NCI-H526 (cell line): Measurements from ENCODE around the gene GAMT.

Source experiments
- DNase-seq, 2 experiments: peaks; one replicate each; lab custom pipeline; 2025; lab: John Stamatoyannopoulos, UW

The GAMT gene

DNA sequence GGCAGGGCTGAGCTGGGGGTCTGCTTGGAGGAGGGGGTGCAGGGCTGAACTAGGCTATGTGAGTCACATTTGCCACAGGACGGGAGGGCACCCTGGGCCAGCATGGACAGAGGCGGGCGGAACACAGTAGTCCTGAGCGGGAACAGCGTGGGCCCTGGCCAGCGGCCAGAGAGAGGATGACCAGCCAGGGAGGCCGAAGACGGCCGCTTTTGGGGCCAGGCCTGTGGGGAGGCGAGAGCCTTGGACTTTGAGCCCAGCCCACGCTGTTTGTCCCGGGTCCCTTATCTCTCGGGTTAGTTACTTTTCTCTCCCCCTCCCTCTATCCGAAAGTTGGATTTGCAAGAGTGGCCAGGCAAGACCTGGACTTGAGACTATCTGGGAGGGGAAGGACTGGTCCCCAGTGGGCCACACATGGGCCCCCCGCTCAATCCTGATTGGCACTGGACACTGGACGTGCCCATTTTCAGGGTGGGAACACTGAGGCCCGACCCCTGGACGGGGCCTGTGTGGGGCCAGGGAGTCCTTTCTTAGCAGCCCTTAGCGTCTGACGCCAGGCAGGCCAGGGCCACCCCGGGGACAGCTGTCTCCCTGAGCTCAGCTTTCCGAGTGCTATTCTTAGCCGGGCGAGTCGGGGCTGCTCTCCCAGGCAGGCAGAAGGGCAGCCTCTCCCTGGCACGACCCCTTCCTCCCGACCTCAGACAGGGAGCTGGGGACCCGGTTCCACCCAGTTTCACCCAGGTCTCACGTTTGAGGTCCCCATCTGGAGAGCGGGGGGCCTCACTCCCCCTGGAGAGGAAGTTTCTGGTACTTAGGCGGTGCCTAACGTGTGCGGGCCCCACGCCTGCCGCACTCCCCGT lies 833 bp downstream of the GAMT start:
- peak in 1 of 2 experiments; percentile 49 for DNase-seq

DNA sequence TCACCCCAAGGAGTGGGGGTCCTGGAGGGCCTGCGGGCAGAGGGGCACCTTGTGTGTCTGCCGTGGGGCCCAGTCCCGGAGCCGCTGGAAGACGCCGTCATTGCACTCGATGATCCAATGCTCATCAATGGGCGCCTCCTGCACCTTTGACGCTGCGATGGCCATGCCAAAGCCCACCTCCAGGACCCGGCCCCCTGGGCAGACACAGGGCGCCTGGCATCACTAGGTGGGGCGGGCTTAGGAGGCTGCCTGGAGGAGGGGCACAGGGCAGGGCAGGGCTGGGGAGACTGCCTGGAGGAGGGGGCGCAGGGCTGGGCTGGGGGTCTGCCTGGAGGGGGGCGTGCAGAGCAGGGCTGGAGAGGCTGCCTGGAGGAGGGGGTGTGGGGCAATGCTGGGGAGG lies 1.6 kb downstream of the GAMT start:
- no peak for DNase-seq

DNA sequence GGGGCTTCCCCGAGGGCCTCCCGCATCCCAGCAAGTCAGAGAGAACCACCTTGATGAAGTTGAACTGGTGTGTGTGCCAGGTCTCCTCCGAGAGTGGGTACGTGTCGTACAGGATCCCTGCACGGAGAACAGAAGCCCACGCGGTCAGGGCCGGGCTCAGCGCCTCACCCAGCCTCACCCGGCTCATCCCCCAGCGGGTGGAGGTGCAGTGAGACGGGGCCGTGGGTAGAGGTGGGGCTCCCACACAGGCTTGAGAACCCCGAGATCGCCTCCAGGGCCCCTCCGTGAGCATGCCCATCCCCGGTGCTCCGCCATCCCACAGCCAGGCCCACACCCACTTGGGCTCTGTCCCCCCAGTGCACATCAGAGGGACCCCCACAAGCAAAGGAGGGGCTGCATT lies 2.3 kb downstream of the GAMT start:
- DNase-seq = no peak

DNA sequence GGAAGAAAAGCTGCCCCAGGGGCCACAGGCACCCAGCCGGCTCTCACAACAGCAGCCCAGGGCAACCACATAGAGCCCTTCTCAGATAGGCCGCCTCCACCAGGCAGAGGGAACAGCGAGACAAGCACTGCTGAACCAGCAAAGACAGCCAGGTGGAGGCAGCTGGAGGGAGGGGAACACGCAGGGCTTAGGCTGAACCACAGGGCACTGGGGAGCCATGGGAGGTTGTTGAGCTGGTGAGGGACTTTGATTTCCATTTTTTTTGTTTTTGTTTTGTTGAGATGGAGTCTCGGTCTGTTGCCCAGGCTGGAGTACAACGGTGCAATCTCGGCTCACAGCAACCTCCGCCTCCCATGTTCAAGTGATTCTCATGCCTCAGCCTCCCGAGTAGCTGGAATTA lies 3.5 kb downstream of the GAMT start:
- no peak for DNase-seq

DNA sequence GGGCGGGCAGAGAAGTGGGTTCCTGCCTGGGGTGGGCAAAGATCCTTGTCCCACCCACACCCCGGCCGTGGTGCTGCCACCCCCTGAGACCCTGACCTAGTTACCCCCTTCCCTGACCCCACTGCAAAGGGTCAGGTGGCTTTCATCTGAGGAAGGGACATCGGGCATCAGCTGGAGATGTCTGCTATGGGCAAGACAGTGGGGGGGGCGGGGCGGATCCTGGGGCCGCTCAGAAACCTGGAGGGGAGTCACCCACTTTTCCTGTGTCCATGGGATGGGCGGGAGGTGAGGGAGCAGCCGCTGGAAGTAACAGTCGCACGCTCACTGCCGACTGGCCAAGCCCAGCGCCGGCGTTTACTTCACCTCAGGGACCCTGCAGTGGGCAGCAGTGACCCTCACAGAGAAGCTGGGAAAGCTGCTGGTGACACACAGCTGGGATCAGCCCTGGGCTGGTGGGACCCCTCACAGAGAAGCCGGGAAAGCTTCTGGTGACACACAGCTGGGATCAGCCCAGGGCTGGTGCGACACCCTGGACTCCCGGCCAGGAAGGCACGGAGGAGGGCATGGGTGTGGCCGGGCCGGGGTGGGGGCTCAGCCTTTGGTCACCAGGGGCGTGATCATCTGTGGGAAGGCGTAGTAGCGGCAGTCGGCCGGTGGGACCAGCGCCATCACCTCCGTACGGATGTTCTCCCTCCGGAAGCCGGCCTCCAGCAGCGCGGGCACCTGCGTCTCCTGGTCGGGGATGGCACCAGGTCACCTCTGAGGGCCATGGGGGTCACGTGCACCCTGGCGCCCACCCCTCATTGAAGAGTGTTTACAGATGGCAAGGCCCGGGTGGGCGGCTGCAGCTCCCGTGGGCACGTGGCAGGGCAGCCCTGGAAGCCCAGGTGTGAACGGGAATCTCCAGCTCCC lies 4.3 kb downstream of the GAMT start:
- no peak for DNase-seq

DNA sequence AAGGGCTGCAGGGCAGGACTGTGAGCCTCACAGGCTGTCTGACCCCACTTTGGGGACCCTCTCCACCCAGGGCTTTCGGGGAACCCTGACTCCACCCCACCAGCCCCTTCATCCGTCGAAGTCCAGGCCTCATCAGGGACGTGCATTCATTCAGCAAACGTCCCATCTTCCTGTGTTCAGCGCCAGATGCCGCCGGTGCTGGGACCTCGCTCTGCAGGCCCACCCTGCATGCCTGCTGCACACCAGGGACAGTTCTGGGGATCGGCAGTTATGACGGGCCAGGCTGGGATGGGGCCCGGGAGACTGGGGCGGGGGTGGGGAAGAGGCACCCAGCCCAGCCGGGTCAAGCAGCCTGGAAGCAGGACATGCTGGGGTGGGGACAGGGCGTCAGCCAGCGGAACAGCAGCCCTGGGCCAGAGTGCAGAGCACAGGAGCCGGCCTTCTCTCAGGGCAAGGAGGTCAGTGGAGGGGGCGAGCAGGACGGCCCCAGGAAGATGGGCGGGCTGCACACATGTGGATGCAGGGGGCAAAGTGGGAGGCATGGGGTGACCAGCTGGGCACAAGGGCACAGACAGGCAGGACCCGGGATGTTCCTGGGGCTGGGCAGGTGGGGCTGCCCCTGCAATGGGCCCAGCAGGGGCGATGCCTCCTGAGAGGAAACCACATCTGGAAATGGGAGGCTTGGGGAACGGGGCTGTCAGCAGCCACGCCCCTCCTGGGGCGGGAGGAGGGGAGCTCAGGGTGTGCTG lies 5.1 kb downstream of the GAMT start:
- DNase-seq = no peak

DNA sequence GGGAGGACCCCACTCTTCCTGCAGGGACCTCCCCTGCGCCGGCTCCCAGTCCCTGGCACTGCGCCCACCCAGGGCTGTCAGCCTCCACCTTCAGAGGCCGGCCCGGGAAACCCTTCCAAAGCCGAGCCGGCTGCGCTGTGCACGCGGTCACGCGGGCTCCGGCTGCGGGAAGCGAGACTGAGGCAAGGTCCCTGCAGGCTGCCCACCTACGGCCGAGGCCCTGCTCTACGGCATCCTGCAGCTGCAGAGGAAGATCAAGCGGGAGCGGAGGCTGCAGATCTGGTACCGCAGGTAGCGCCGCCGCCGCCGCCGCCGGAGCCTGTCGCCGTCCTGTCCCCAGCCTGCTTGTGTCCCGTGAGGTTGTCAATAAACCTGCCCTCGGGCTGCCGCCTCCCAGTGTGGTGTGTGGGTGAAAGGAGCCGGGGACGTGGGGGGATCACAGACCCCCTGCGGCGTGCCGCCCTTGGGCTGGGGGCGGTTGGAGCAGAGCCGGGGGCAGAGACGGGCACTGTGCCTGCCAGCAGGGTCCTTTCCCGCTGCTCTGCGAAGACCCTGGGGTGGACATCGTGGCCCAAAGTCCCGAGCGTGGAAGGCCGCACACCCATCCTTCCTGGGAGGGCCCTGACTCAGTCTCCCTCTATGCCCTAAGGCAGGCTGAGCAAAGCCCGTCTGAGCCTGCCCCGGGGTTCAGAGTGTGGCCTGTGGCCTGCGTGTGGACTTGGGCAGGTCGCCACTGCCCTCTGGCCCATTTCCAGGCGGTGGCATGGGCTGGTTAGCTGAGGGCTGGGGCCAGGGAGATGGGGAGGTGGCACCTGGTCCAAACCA lies 5.9 kb downstream of the GAMT start:
- peak in 1 of 2 experiments; percentile 40 for DNase-seq

DNA sequence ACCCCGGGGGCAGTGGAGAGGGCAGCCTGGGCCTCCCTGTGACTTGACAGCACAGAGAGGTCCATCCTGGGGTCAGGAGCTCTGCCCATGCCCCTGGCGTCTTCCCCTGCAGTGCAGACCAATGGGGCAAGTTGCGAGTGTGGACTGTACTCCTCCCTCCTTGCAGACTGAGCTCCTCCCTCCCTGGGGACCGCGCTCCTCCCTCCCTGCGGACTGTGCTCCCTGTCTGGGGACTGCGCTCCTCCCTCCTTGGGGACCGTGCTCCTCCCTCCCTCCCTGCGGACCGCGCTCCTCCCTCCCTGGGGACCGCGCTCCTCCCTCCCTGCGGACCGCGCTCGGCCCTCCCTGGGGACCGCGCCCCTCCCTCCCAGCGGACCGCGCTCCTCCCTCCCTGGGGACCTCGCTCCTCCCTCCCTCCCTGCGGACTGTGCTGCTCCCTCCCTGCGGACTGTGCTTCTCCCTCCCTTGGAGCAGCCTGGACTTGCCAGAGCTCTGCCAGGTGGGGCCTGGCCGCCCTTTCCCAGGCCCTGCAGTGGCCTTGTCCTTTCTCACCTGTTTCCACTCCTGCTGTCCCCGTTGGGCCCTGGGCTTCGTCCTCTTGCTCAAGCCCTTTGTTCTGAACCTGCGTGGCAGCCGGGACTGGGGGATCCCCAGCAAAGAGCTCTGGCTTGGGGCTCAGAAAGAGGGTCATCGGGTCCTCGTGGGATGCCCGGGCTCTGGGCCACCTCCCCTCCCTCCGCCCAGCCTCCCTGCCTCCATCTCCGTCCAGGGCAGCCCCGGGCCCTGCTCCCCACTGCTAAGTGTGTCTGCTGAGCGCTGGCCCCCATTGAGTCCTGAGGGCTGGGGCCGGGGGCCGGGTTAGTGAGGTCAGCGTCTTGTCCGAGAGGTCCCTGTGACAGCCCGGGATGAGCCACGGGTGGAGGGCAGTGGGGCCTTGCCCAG lies 6.8 kb downstream of the GAMT start:
- DNase-seq = peak in 1 of 2 experiments; percentile 87

DNA sequence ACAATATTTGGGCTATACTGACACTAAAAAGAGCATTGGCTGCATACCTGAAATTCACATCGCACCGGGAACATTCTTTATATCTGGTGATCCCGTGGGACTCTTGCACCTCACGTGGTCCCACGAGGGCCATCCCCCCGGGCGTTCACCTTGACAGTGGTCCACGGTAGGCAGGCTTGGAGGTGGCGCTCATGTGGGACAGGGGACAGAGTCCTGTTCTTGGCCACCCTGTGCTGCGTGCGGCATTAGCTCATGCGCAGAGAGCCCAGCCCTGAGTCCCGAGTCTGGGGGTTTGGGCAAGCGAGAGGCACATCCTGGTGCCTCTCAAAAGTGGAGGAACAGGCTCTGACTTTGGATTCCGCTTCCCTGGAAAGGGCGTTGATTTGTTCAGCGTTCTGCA lies 7.5 kb downstream of the GAMT start:
- DNase-seq = no peak

DNA sequence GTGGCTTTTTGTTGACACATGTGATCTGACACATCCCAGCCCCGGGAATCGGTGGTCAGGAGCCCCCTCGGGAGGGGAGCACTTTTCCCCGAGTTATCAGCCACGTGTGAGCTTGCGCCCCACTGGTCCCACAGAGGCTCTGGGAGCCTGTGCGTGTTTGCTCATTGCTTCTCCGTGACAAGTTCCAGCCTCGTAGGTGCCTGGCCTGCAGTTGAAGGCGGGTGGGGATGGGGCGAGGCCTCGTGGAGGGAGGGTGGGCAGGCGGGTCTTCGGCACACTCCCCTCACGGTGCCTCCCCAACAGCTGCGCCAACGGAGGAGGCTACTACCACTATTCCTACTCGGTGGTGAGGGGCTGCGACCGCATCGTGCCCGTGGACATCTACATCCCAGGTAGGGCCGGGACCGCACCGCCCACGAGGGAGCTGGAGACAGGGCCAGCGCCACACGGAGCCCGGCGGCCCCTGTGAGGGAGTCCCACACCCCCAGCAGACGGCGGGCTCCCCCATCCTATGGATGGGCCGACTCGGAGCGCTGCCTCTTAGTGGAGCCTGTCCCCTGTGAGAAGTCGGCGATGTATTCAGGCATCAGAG lies 8.3 kb downstream of the GAMT start:
- DNase-seq = no peak

DNA sequence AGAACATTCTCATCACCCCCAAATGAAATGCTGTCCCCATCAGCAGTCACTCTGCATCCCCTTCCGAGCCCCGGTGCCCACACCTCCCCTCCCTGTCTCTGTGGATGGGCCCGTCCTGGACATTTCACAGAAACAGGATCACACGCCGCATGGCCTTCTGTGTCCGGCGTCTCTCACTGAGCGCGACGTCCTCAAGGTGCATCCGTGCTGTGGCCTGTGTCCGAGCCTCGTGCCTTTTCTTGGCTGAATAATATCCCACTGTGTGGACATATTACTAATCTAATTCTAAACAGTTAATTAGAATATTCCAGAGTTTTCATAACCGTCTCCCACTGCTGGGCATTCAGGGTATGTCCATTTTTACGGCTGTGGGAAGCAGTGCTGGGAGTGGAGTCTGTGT lies 8.9 kb downstream of the GAMT start:
- DNase-seq = no peak

DNA sequence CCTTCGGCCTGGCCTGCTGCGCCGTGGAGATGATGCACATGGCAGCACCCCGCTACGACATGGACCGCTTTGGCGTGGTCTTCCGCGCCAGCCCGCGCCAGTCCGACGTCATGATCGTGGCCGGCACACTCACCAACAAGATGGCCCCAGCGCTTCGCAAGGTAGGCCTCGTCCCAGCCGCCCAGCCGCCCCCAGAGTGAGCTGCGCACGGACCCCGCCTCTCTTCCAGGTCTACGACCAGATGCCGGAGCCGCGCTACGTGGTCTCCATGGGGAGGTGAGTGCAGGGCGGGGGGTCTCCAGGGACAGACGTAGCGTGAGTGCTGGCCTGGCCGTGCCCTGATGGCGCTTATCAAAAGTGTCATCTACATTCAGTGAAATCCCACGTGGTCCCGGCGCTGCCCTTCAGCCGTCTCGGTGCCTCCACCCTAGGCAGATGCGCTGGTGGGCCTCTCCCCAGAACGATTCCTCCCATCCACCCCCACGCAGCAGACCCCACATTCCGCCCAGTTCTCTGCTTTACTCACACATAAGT lies 10.4 kb downstream of the GAMT start:
- DNase-seq = no peak

DNA sequence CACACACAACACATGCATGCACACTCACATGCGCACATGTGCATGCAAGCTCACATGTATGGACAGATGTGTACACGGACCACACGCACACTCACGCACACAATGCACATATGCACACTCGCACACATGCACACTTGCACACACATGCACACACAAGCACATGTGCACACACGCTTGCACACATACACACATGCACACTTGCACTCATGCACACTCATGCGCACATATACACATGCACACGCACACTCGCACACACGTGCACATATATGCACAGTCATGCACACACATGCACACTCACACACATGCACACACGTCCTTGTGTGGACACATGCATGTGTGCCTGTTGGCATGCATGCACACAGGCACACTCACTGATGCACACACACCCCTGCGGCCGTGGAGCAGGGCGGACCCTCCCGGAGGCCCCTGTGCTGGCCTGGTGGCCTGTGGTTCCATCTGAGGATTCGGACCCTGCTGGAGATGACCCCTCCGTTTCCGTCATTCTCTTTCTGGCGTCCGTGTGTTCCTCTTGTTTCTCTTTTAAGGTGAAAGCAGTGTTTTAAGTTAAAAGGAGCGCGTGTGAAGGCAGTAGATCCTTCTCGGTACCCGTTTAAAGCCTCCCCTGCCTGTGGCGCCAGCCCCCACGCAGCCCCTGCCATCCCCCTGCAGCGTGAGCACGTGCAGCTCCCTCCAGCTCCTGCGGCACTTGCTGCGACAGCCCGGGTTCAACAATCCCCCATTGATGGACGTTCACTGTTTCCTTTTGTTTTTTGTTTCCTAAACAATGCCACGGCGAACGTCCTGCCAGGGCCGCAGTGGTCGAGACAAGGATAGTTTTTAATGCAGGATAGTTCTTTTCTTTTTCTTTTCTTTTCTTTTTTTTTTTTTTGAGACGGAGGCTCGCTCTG lies 12.1 kb downstream of the GAMT start:
- no peak for DNase-seq

DNA sequence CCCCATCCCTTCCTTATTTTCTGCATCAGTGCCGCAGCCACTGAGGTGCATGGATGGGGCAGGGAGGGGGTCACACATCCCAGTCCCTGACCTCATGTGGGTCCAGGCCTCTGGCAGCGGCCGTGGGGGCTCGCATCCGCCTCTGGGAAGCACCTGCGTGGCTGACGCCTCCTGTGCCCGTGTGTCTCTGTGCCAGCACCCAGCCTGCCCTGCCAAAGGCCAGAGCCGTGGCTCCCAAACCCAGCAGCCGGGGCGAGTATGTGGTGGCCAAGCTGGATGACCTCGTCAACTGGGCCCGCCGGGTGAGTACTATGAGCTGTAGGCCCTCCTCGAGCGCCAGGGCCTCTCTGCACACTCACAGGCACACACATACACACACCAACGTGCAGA lies 12.7 kb downstream of the GAMT start:
- DNase-seq = no peak

DNA sequence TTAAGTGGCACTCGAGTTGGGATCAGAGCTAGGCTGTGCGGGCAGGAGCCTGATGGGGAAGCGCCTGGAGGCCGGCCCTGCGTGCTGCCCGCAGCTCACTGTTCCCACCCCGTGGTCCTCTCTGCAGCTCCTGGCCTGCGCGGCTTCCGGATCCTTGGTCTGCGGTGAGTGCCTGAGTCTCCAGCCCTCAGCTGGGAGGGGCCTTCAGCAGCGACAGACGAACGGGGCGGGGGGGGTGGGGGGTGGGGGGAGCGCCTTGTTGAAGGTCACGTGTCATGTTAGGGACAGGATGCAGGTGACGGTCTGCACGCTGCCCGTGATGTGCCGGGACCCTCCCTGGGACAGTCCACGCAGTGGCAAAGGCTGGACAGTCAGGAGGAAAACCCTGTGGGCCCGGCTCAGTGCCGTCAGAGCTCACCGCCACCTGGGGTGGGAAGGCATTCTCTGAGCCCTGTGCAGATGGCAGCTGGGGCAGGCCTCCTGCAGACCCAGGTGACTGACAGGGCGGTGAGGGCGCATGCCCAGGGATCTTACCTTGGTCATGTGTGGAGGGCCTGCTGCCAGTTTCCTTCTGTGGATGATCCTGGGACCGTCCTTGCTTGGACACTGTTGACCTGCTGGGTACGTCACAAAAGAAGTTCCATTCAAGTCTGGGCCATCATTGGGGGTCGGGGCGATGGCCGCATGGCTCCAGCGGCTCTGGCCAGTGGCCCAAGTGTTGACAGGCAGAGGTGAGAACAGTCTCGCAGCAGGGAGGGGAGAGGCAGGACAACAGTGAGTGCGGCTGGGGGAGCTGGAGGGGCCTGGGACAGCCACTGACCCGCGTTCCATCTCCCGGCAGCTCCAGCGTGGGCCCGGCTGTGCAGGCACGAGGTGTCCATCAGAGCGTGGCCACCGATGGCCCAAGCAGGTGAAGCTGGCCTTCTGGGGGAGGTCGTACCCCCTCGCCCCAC lies 13.4 kb downstream of the GAMT start:
- DNase-seq = no peak

DNA sequence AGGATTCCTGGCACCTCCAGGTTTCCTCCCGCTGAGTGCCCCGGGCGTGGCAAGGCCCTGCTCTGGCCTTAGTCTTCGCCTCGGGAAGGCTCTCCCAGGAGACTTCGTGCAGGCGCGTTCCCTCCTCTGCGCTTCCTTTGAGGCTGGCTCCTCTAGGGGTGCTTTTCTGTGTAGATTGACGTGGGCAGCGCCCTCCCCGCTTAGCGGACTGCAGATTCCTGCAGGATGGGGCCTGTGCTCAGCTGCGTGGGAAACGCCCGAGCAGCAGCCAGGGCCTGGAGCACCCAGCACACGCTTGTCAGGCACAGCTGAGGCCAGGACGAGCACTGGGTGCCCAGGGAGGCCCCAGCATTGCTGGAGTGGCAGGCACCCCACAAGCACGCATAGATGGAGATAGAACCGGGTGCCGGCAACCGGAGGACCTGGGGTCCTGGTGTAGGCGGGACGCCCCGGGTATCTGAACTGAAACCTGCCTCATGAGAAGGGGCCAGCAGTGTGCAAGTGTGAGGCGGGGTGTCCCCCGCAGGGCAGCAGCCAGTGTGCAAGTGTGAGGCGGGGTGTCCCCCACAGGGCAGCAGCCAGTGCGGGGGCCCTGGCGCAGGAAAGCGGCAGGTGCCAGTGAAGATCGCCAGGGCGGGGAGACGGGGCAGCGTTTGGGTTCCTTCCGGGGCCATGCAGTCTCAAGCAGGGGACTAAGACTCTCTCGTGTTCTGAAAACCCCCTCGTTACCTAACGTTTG lies 14.2 kb downstream of the GAMT start:
- no peak for DNase-seq

DNA sequence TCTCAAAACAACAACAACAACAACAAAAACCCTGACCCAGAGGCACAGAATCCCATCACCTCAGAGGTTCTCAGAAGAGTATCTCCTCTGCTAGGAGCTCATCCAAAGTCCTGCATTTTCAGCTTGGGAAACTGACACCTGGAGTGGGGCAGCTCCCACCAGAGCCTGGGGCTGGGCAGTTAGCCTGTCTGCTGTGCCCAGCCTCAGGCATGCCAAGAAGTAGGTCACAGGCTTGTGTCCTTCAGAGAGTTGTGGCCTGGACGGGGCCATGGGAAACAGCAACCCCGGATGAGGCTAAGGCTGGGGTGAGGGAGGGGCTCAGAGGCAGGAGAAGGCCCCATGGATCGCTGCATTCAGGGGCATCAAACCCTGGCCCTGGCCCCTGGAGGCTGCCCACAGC lies 15.5 kb downstream of the GAMT start:
- DNase-seq = no peak
